ENCODE measurements around the gene DNAH14. TPM values are rescaled to one million over a fixed set of nuclear protein-coding genes. Genes with fewer than 3 reads are reported as not detected.

The DNAH14 gene
- total and polyA plus RNA-seq, 2 of the 4 experiments (the other 2 are of a cell fraction), result 2.7 to 3.6 TPM

DNA sequence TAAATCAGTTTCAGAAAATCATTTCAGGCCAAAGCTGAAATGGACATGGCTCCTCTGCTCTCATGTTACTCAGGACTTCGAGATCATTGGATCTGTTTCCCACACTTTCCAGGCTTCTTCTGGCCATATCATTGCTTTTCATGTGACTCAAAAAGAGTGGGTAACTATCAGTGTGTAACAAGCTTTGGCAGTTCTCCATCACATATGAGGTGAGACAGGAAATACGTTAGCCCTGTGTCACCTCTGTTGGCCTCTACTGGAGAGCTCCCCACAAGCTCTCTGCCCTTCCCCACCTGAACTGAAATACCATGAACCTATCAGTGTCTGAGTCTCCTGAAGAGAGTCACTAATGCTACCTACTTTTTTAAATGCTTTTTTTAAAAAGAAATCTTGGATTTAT is 370.1 kb downstream of the DNAH14 start:
- H2AFZ ChIP-seq (replicated peaks; ENCODE audit: low read length, poor library complexity), result no peak overlapping the region
- no peak overlapping the region for H3K23ac ChIP-seq (ENCODE audit: low read depth, low read length)
- no peaks in the 10 kb centered on the region for H3K4me1 ChIP-seq (ENCODE audit: control insufficient read depth, insufficient read depth, low read length)
- TF ChIP-seq MXI1 (IDR thresholded peaks at IDR 0.05; ENCODE audit: borderline replicate concordance, low read depth, low read length) (no peak), SMC3 (IDR thresholded peaks at IDR 0.05; ENCODE audit: low read depth, low read length) (no peak), RFX5 (IDR thresholded peaks at IDR 0.05; ENCODE audit: low read depth, low read length) (no peak), MAFK (IDR thresholded peaks at IDR 0.05; ENCODE audit: low read depth, low read length) (no peak), CEBPB (IDR thresholded peaks at IDR 0.05; ENCODE audit: low read depth, low read length) (no peak), NFE2L2 (IDR thresholded peaks at IDR 0.05; ENCODE audit: low read depth, low read length) (no peak), ELK1 (IDR thresholded peaks at IDR 0.05; ENCODE audit: borderline replicate concordance, low read depth, low read length) (no peak), USF2 (IDR thresholded peaks at IDR 0.05; ENCODE audit: low read depth, low read length) (no peak), CHD1 (IDR thresholded peaks at IDR 0.05; ENCODE audit: low read depth, low read length) (no peak), RCOR1 (IDR thresholded peaks at IDR 0.05; ENCODE audit: insufficient replicate concordance, low read length) (no peak), CTCF (conservative IDR thresholded peaks at IDR 0.05; ENCODE audit: low read depth, low read length) (no peak), RAD21 (IDR thresholded peaks at IDR 0.05; ENCODE audit: low read length) (no peak), FOS (IDR thresholded peaks at IDR 0.05; ENCODE audit: low read depth, low read length) (no peak), MAZ (IDR thresholded peaks at IDR 0.05; ENCODE audit: borderline replicate concordance, low read depth, low read length) (no peak), BHLHE40 (IDR thresholded peaks at IDR 0.05; ENCODE audit: low read depth, low read length) (no peak)
- dilution Hi-C loops (cut with HindIII; ENCODE audit: low sequenced_read_pairs, unreplicated experiment), result no loop called here
- H3K4me3 ChIP-seq (ENCODE audit: insufficient read depth, low read depth, low read length), result no peak overlapping the region
- no peak overlapping the region for H2BK15ac ChIP-seq (ENCODE audit: low read depth, low read length)
- no peak overlapping the region for H3K18ac ChIP-seq (ENCODE audit: low read depth, low read length)
- no peak overlapping the region for H3K9ac ChIP-seq (ENCODE audit: low read depth, low read length)
- H3K14ac ChIP-seq (replicated peaks; ENCODE audit: low read depth, low read length), result no peak overlapping the region
- ATAC-seq (ENCODE audit: low read depth) (no peak), DNase-seq (peak; percentile 3)
- H3K4me2 ChIP-seq (ENCODE audit: low read depth, low read length), result no peak overlapping the region
- no peaks in the 10 kb centered on the region for H3K9me3 ChIP-seq (ENCODE audit: control insufficient read depth, insufficient read depth, low read length)
- no peak overlapping the region; the same call in 1 of the 2 replicates for H3K56ac ChIP-seq (ENCODE audit: extremely low read depth, insufficient read depth, low read length)
- no peaks in the 10 kb centered on the region for H3K36me3 ChIP-seq (ENCODE audit: control insufficient read depth, insufficient read depth, low read length)
- ChIA-PET POLR2A (ENCODE audit: unreplicated experiment) (no interaction called here), CTCF (interaction anchor here (0.6 kb wide), 1 partner anchor 927 kb away, joined by 4 read pairs; no protein-coding TSS in a partner anchor)
- H2BK20ac ChIP-seq (ENCODE audit: low read depth, low read length), result no peak overlapping the region
- no peak overlapping the region for H2AK9ac ChIP-seq (replicated peaks; ENCODE audit: low read depth, low read length, poor library complexity)
- H4K91ac ChIP-seq (ENCODE audit: insufficient read depth, low read depth, low read length), result no peak overlapping the region
- H2BK5ac ChIP-seq (ENCODE audit: low read depth, low read length, poor library complexity, severe bottlenecking), result no peak overlapping the region
- no peaks in the 10 kb centered on the region for H3K27me3 ChIP-seq (ENCODE audit: control insufficient read depth, insufficient read depth, low read length)
- no peak overlapping the region for H3K4ac ChIP-seq (ENCODE audit: low read depth, low read length)
- in situ Hi-C loops (cut with MboI; ENCODE audit: low sequenced_read_pairs), result no loop called here
- no peaks in the 10 kb centered on the region for H3K79me1 ChIP-seq (ENCODE audit: low read depth in 1 of 2, low read length in 2 of 2)
- BruUV-seq (replicated peaks), result no TSS peak
- no peak overlapping the region for H4K5ac ChIP-seq (ENCODE audit: low read depth, low read length)
- no peak overlapping the region for H2BK120ac ChIP-seq (ENCODE audit: low read depth, low read length)
- H3K27ac ChIP-seq (ENCODE audit: insufficient read depth, low read length), result no peak overlapping the region
- H4K20me1 ChIP-seq (ENCODE audit: insufficient read depth, low read length), result no peaks in the 10 kb centered on the region
- no CpG with 5 or more reads among the region's 2 CpGs for WGBS, 2 experiments (ENCODE audit: extremely low coverage in 2 of 2, insufficient read length in 1 of 2)
- H4K8ac ChIP-seq (ENCODE audit: low read depth in 2 of 2, low read length in 2 of 2), result no peak overlapping the region
- H3K9me1 ChIP-seq (ENCODE audit: insufficient read depth, low read length), result no peaks in the 10 kb centered on the region
- intact Hi-C loops (cut with micrococcal nuclease), result no loop called here
- H2AK5ac ChIP-seq (ENCODE audit: low read depth, low read length), result no peak overlapping the region

Measured in IMR-90 (cell line).